ENCODE data around the gene KCNG2.

The KCNG2 gene

GRCh38 chr18:79945118-79946042, 147.6 kb downstream of the KCNG2 start:
- no peak for DNase-seq

- DNase-seq = no peak
Observed at GRCh38 chr18:79947054-79947755, 149.5 kb downstream of the KCNG2 start.

GRCh38 chr18:79947881-79948610, 150.3 kb downstream of the KCNG2 start:
- DNase-seq = no peak

DNA sequence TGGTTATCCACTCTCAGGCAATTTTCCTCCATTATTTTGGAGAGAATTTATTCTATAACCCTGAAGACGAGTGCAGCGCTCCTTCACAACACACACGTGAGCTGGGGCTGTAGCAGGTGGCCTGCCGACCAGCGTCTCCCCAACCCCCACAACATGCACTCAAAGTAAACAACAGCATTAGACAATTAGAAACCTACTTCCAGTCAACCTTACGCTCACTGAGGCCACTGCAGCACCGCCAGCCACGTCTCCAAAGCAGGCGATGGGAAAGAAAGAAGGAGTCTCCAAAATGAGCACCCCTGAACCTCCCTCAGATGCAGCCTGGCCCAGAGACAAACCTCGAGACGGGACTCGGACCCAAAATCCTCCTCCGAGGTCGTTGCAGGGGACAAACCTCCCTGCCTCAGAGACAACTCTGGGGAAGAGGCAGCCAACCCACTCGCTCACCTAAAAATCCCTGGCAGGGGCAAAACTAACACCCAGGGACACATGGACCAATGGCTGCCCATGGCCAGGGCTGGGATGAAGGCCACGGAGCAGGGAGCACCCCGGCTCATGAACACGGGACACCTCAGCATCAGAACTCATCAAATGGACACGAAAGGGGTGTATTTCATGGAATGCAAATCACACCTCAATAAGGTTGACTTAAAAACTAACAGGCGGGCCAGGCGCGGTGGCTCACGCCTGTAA, 151.1 kb downstream of the KCNG2 start:
- DNase-seq = no peak

Measured in activated gamma-delta T cell treated with Interleukin-2 at 50 U/mL for 16 hours (primary cell).